ENCODE data around the gene MEN1.
"Not testable (repeated sequence)": the region's sequence is repeated elsewhere in the genome, so short reads cannot be mapped to it uniquely, and the experiment has no call there.

MEN1 gene

GRCh38 chr11:64846998-64847666, 36.8 kb upstream of the MEN1 start:
- peak; percentile 89 for DNase-seq (ENCODE audit: low read depth in 1 of 2, low spot score in 1 of 2)

GRCh38 chr11:64845776-64846129, 35.4 kb upstream of the MEN1 start:
- DNase-seq (ENCODE audit: low read depth in 1 of 2, low spot score in 1 of 2): not testable (repeated sequence)

GRCh38 chr11:64845129-64845775, 34.9 kb upstream of the MEN1 start:
- no peak for DNase-seq (ENCODE audit: low read depth in 1 of 2, low spot score in 1 of 2)

- no peak for DNase-seq (ENCODE audit: low read depth in 1 of 2, low spot score in 1 of 2)
These were observed 34.2 kb upstream of the MEN1 start, which contains the start of gene CDC42BPG for GRCh38 chr11:64844330-64845128. Gene CDC42BPG (minus strand): TSS chr11:64844653. CDS start chr11:64844569, 84 bp downstream.

GRCh38 chr11:64843686-64844329, 33.5 kb upstream of the MEN1 start:
- no peak for DNase-seq (ENCODE audit: low read depth in 1 of 2, low spot score in 1 of 2)

GRCh38 chr11:64842851-64843685, 32.7 kb upstream of the MEN1 start:
- DNase-seq (ENCODE audit: low read depth in 1 of 2, low spot score in 1 of 2): no peak

GRCh38 chr11:64842366-64842759, 32.0 kb upstream of the MEN1 start:
- no peak for DNase-seq (ENCODE audit: low read depth in 1 of 2, low spot score in 1 of 2)

- no peak for DNase-seq (ENCODE audit: low read depth in 1 of 2, low spot score in 1 of 2)
These were observed 31.4 kb upstream of the MEN1 start for GRCh38 chr11:64841592-64842365.

- DNase-seq (ENCODE audit: low read depth in 1 of 2, low spot score in 1 of 2): no peak
These were observed 29.8 kb upstream of the MEN1 start for GRCh38 chr11:64839887-64840782.

GRCh38 chr11:64839335-64839734, 29.0 kb upstream of the MEN1 start:
- no peak for DNase-seq (ENCODE audit: low read depth in 1 of 2, low spot score in 1 of 2)

GRCh38 chr11:64838600-64839334, 28.4 kb upstream of the MEN1 start:
- DNase-seq (ENCODE audit: low read depth in 1 of 2, low spot score in 1 of 2): no peak

GRCh38 chr11:64837887-64838351, 27.6 kb upstream of the MEN1 start:
- DNase-seq (ENCODE audit: low read depth in 1 of 2, low spot score in 1 of 2): no peak

GRCh38 chr11:64836448-64837072, 26.2 kb upstream of the MEN1 start:
- no peak for DNase-seq (ENCODE audit: low read depth in 1 of 2, low spot score in 1 of 2)

- DNase-seq (ENCODE audit: low read depth in 1 of 2, low spot score in 1 of 2): no peak
These were observed 25.5 kb upstream of the MEN1 start for GRCh38 chr11:64835616-64836447.

- no peak for DNase-seq (ENCODE audit: low read depth in 1 of 2, low spot score in 1 of 2)
These were observed 24.6 kb upstream of the MEN1 start for GRCh38 chr11:64834723-64835615.
